H1 (cell line): ENCODE data around the gene SBF2. TPM values are rescaled to one million over a fixed set of nuclear protein-coding genes. Genes with fewer than 3 reads are reported as not detected.

ENCODE experiments used
- ASH2L ChIP-seq: fragments of 200-600, 300-600 bp; sonication (generic); IDR thresholded peaks from one replicate; pipeline ENCODE4 v1.7.1; 2017; ENCODE audit warnings: low read length
- EP300 ChIP-seq, 2 experiments: IDR thresholded peaks; 1 replicate in 1 of 2; 2 replicates in 1 of 2; pipeline ENCODE4 v1.6.1; 2011 to 2012; ENCODE audit warnings: low read depth in 2 of 2, low read length in 2 of 2, mild to moderate bottlenecking in 2 of 2, borderline replicate concordance in 1 of 2, inconsistent platforms in 1 of 2, moderate library complexity in 1 of 2
- JUN ChIP-seq: IDR thresholded peaks from 2 replicates; pipeline ENCODE4 v1.6.1; 2011; ENCODE audit warnings: low read depth, mild to moderate bottlenecking, improper control_type of control experiment, low read length
- KDM5A ChIP-seq: fragments of 200-600 bp; IDR thresholded peaks from 2 replicates; pipeline ENCODE4 v1.7.1; 2012; ENCODE audit warnings: mild to moderate bottlenecking, low read length, inconsistent platforms, mixed read lengths
- NRF1 ChIP-seq: IDR thresholded peaks from 2 replicates; pipeline ENCODE4 v1.6.1; 2011; ENCODE audit warnings: mild to moderate bottlenecking, low read depth, low read length, improper control_type of control experiment
- POLR2AphosphoS5 ChIP-seq: IDR thresholded peaks from 2 replicates; pipeline ENCODE4 v1.6.1; 2011; ENCODE audit warnings: low read depth, low read length
- RFX5 ChIP-seq: IDR thresholded peaks from 2 replicates; pipeline ENCODE4 v1.6.1; 2011; ENCODE audit warnings: low read depth, low read length, improper control_type of control experiment, borderline replicate concordance
- SAP30 ChIP-seq: fragments of 300-600 bp; sonication (generic); IDR thresholded peaks from 2 replicates; pipeline ENCODE4 v1.7.1; 2012; ENCODE audit warnings: low read length, moderate library complexity, mild to moderate bottlenecking, inconsistent platforms; ENCODE audit not compliant: insufficient read depth, insufficient replicate concordance
- SIX5 ChIP-seq: IDR thresholded peaks from 2 replicates; pipeline ENCODE4 v1.6.1; 2011; ENCODE audit warnings: mild to moderate bottlenecking, low read depth, low read length
- polyA plus RNA-seq, 7 experiments: library from polyadenylated mRNA; depleted of rRNA in 3 of 7; stranded (reverse) in 5 of 7; unstranded in 2 of 7; fragments of >200 nt in 5 of 7; fragments of 200-250 nt in 2 of 7; gene quantifications; 1 replicate in 5 of 7; 2 replicates in 1 of 7; 4 replicates in 1 of 7; pipeline versions ENCODE4 v1.2.1 to v1.2.3, GENCODE V29; 2011 to 2013; ENCODE audit warnings: missing spikeins in 2 of 7, mixed read lengths in 2 of 7
- total RNA-seq: library from RNA; stranded (reverse); fragmentation: NEBNext Ultra II Directional; extraction: Animal tissue kit (Norgen Biotek cat#: 25700); gene quantifications from 2 replicates; pipeline ENCODE4 v1.2.1, GENCODE V29; 2021

SBF2 gene
- total and polyA plus RNA-seq, 2 of the 8 experiments (the other 6 are each of a cell fraction or from before 2014, with no cell fraction given), result 36.7 to 50.5 TPM

GRCh38 chr11:9982127-9982795 lies 311.8 kb downstream of the SBF2 start (continued):
- TF ChIP-seq KDM5A (no peak), SIX5 (no peak), JUN (no peak), POLR2AphosphoS5 (no peak), EP300 (IDR thresholded peaks at IDR 0.05; ENCODE audit: borderline replicate concordance in 1 of 2, low read depth in 2 of 2, low read length in 2 of 2) (no peak), SAP30 (no peak), ASH2L (no peak), RFX5 (no peak), NRF1 (no peak)
- TF ChIP-seq, all 59 proteins: peak for 0
